ENCODE data around the gene DCDC2. TPM values are rescaled to one million over a fixed set of nuclear protein-coding genes. Genes with fewer than 3 reads are reported as not detected.

Gene DCDC2
- total RNA-seq, 4 donors from 2014 or later: 0.29 to 0.64 (median 0.42) TPM

DNA sequence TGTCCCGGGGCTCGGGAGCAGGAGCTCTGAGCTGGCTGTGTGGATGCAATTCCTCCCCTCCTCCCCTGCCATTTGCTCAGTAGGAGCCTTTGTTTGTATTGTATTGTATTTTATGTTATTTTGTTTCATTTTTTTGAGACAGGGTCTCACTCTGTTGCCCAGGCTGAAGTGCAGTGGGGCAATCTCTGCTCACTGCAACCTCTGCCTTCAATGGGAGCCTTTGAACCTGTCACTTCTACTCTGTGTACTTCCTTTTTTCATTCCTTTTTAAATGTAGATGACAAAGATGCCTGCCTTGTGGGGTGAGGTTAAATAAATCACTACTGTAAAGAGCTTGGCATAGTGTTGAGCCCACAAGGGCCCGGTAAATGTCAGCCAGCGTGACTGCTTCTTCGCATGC, 70.6 kb downstream of the DCDC2 start:
- Histone ChIP-seq H3K27ac (no peak overlapping the region), H3K4me1 (peaks cover 0 to 6% of the 10 kb centered on the region in 2 donors), H3K4me3 (no peak overlapping the region), H3K9me3 (no peaks in the 10 kb centered on the region), H3K36me3 (no peaks in the 10 kb centered on the region), H3K27me3 (no peaks in the 10 kb centered on the region)
- ATAC-seq (no peak), DNase-seq (no peak)
- in situ Hi-C loops (cut with MboI; ENCODE audit: low sequenced_read_pairs in 4 of 4) (loop anchor here in 3 of 4 donors (10.0 to 25.0 kb wide), 3 partner anchors 98 to 238 kb away; no protein-coding TSS in a partner anchor), intact Hi-C loops (cut with DNase I; ENCODE audit: low total_unique reads) (no loop called here)
- TF ChIP-seq POLR2A (IDR thresholded peaks at IDR 0.05): no peak
- TF ChIP-seq, protein P1, sequence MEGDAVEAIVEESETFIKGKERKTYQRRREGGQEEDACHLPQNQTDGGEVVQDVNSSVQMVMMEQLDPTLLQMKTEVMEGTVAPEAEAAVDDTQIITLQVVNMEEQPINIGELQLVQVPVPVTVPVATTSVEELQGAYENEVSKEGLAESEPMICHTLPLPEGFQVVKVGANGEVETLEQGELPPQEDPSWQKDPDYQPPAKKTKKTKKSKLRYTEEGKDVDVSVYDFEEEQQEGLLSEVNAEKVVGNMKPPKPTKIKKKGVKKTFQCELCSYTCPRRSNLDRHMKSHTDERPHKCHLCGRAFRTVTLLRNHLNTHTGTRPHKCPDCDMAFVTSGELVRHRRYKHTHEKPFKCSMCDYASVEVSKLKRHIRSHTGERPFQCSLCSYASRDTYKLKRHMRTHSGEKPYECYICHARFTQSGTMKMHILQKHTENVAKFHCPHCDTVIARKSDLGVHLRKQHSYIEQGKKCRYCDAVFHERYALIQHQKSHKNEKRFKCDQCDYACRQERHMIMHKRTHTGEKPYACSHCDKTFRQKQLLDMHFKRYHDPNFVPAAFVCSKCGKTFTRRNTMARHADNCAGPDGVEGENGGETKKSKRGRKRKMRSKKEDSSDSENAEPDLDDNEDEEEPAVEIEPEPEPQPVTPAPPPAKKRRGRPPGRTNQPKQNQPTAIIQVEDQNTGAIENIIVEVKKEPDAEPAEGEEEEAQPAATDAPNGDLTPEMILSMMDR (IDR thresholded peaks at IDR 0.05 in 4 of 5, conservative IDR thresholded peaks at IDR 0.05 in 1 of 5): no peak

DNA sequence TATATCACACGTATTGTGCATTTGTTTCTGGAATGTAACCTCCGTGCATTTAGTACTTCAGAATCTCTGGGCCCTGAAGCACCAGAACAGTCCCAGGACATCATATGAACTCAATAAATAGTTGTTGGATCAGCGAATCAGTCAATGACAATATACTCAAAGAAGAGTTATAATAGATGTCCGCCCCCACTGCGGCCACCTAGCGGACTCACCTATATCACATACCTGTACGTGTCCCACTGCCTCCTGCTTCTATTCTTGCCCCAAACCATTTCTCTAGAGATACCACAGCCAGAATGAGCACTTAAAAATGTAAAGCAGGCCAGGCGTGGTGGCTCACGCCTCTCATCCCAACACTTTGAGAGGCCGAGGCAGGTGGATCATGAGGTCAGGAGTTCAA, 73.9 kb downstream of the DCDC2 start:
- in situ Hi-C loops (cut with MboI; ENCODE audit: low sequenced_read_pairs in 4 of 4) (loop anchor here in 3 of 4 donors (5.0 to 25.0 kb wide), 4 partner anchors 101 to 241 kb away; no protein-coding TSS in a partner anchor), intact Hi-C loops (cut with DNase I; ENCODE audit: low total_unique reads) (no loop called here)
- peaks cover 0 to 6% of the 10 kb centered on the region in 2 donors for H3K4me1 ChIP-seq
- H3K27ac ChIP-seq: no peak overlapping the region
- H3K9me3 ChIP-seq: no peaks in the 10 kb centered on the region
- no peak for DNase-seq
- H3K27me3 ChIP-seq: no peaks in the 10 kb centered on the region
- no peak overlapping the region for H3K4me3 ChIP-seq
- ATAC-seq: no peak
- TF ChIP-seq, protein P1 (IDR thresholded peaks at IDR 0.05 in 4 of 5, conservative IDR thresholded peaks at IDR 0.05 in 1 of 5): no peak
- TF ChIP-seq POLR2A (IDR thresholded peaks at IDR 0.05): no peak
- H3K36me3 ChIP-seq: no peaks in the 10 kb centered on the region

DNA sequence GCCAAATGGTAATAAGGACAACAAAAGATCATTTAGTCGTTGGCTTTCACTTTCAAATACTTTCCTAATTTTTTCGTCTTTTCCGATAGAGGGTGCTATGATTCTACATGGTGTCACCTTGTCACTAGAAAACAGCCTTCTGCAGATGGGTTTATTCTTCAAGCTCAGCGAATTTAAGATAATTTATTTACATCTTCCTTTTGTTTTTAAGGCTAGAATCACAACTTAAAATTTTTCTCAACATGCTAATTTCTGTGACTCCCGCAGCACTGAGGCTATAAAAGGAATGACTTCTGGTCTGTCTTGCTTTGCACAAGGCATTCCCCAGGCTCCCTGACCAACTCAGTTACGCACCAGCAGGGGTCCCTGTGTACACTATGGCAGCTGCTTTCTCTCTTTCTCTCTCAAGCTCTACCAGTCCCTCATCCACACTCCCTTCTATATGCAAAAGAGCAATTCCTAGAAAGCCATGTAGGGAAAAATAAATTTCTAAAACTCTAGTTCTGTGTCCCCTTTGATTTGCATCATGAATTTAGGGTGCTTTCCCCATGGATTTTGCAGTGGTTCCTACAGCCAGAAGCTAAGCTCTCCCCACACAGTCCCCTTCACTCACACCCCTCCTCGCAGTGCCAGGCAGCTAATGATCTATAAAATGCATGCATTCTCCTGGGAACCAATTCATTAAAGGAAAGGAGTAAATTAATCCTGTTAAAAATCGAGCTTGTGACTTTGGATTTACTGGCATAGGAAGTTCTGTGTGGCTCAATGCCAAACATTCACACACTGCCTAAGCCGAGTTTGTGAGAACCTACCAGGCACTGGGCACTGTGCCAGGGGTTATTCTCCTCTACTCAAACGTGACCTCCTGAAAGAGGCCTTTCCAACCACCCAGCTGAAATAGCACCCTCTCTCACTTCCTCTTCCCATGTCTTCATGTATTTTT, 74.5 kb downstream of the DCDC2 start:
- peak overlapping the region in 3 of 4 donors; percentile 12 to 33 (median 22) for H3K4me3 ChIP-seq
- TF ChIP-seq, protein P1 (IDR thresholded peaks at IDR 0.05 in 4 of 5, conservative IDR thresholded peaks at IDR 0.05 in 1 of 5): peak in 4 of 5 experiments; percentile 35 to 64 (median 52)
- TF ChIP-seq POLR2A (IDR thresholded peaks at IDR 0.05): no peak
- DNase-seq (peak; percentile 23 to 47), ATAC-seq (peak; percentile 86 to 93)
- intact Hi-C loops (cut with DNase I; ENCODE audit: low total_unique reads) (loop anchor here (1.0 to 2.0 kb wide), 2 partner anchors 106 to 237 kb away; no protein-coding TSS in a partner anchor), in situ Hi-C loops (cut with MboI; ENCODE audit: low sequenced_read_pairs in 4 of 4) (loop anchor here in 3 of 4 donors (5.0 to 25.0 kb wide), 4 partner anchors 101 to 241 kb away; no protein-coding TSS in a partner anchor)
- H3K4me1 ChIP-seq: peaks cover 0 to 6% of the 10 kb centered on the region in 2 donors
- H3K36me3 ChIP-seq: no peaks in the 10 kb centered on the region
- no peaks in the 10 kb centered on the region for H3K9me3 ChIP-seq
- no peaks in the 10 kb centered on the region for H3K27me3 ChIP-seq
- no peak overlapping the region for H3K27ac ChIP-seq

DNA sequence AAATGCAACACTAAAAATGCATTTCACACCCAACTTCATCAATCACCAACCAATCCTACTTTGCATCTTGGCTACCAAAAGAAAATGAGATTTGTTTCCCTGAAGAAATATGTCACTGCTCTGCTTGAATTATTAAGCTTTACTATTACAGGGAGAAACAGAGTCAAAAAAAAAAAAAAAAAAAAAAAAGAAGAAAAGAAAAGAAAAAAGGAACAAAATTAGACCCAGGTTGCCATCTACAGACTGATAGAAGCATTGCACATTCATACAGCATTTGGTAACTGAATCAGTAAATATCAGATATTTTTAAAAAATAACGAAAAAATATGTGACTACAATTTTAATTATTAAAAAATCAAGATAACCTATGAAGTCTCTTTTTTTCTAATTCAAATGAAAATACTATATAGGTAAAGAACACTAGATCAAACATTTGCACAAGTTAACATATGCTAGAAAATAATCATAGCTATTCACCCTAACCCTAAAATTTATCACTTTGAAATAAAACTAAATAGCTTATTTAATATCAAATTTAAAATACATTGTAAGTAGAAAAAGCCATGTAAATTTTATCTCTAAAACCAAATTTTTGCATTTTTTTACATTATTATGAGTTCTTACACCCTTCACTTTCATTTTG, 83.3 kb downstream of the DCDC2 start:
- no peak for ATAC-seq
- no peaks in the 10 kb centered on the region for H3K36me3 ChIP-seq
- H3K4me1 ChIP-seq: no peaks in the 10 kb centered on the region
- H3K27me3 ChIP-seq: no peaks in the 10 kb centered on the region
- H3K27ac ChIP-seq: no peak overlapping the region
- in situ Hi-C loops (cut with MboI; ENCODE audit: low sequenced_read_pairs in 4 of 4) (loop anchor here in 2 of 4 donors (5.0 to 25.0 kb wide), 2 partner anchors 113 to 118 kb away; no protein-coding TSS in a partner anchor), intact Hi-C loops (cut with DNase I; ENCODE audit: low total_unique reads) (no loop called here)
- no peaks in the 10 kb centered on the region for H3K9me3 ChIP-seq
- no peak overlapping the region for H3K4me3 ChIP-seq
- no peak for DNase-seq
- no peak for TF ChIP-seq POLR2A (IDR thresholded peaks at IDR 0.05)
- TF ChIP-seq, protein P1 (IDR thresholded peaks at IDR 0.05 in 4 of 5, conservative IDR thresholded peaks at IDR 0.05 in 1 of 5): peak in 2 of 5 experiments; percentile 39 to 53

Data from gastrocnemius medialis (tissue), 4 donors.